Parathyroid adenoma (tissue), 2 donors: Measurements from ENCODE around the gene DOCK6.

Experiments used
- H2AFZ ChIP-seq: fragments of 300-600 bp; sonication (generic); one replicate; pipeline ENCODE4 v1.7.0; 2017; ENCODE audit warnings: antibody characterized with exemption, mild to moderate bottlenecking
- H3K27ac ChIP-seq: fragments of 300-600 bp; sonication (generic); one replicate; pipeline ENCODE4 v1.7.0; 2017
- H3K27me3 ChIP-seq: fragments of 300-600 bp; sonication (generic); one replicate; pipeline ENCODE4 v1.7.0; 2017; ENCODE audit warnings: low read length; ENCODE audit not compliant: control insufficient read depth, insufficient read depth
- H3K36me3 ChIP-seq: fragments of 300-600 bp; sonication (generic); one replicate; pipeline ENCODE4 v1.7.0; 2017; ENCODE audit warnings: low read length; ENCODE audit not compliant: control insufficient read depth, insufficient read depth
- H3K4me1 ChIP-seq: fragments of 300-600 bp; sonication (generic); one replicate; pipeline ENCODE4 v1.7.0; 2017; ENCODE audit warnings: control low read depth
- H3K4me2 ChIP-seq: fragments of 300-600 bp; sonication (generic); one replicate; pipeline ENCODE4 v1.7.0; 2017; ENCODE audit warnings: low read length
- H3K4me3 ChIP-seq: fragments of 300-600 bp; sonication (generic); one replicate; pipeline ENCODE4 v1.7.0; 2017; ENCODE audit warnings: low read depth, low read length
- H3K79me2 ChIP-seq: fragments of 300-600 bp; sonication (generic); one replicate; pipeline ENCODE4 v1.7.0; 2017; ENCODE audit warnings: control low read depth
- H3K9ac ChIP-seq: fragments of 300-600 bp; sonication (generic); one replicate; pipeline ENCODE4 v1.7.0; 2017; ENCODE audit warnings: mild to moderate bottlenecking
- H3K9me3 ChIP-seq: fragments of 300-600 bp; sonication (generic); one replicate; pipeline ENCODE4 v1.7.0; 2017; ENCODE audit warnings: low read length; ENCODE audit not compliant: control insufficient read depth
- CTCF ChIP-seq: fragments of 300-600 bp; sonication (generic); IDR thresholded peaks from one replicate; pipeline ENCODE4 v1.7.0; 2017; ENCODE audit warnings: antibody characterized with exemption, mild to moderate bottlenecking
- donor health status: primary hyperparathyroidism.

The DOCK6 gene

DNA sequence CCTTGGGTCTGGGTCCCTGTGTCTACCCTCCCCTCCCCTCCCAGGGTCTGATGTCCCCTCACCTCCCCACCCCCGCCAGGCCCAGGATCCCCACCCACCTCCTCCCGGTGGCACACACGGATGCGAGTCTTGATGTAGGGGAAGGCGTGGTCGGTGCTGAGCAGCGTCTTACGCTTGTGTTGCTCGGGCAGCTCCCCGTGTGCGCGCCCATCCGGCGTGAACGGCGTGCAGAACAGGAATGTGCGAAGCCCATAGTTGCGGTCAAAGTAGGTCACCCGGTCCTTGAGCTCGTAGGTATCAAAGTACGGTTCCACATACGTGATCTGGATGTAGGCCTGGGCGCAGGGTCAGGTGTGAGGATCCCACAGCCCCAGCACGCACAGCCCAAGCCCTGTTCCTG is 60.5 kb downstream of the DOCK6 start:
- Histone ChIP-seq H3K79me2 (no peaks in the 10 kb centered on the region), H3K9me3 (no peaks in the 10 kb centered on the region), H3K9ac (no peak overlapping the region), H3K4me3 (no peak overlapping the region), H3K27ac (no peak overlapping the region), H3K36me3 (no peaks in the 10 kb centered on the region), H2AFZ (no peak overlapping the region), H3K4me1 (peaks cover 3% of the 10 kb centered on the region), H3K27me3 (no peaks in the 10 kb centered on the region), H3K4me2 (no peak overlapping the region)
- TF ChIP-seq CTCF: no peak

GRCh38 chr19:11200931-11201330 is 61.4 kb downstream of the DOCK6 start:
- Histone ChIP-seq H3K36me3 (no peaks in the 10 kb centered on the region), H3K4me2 (no peak overlapping the region), H3K9me3 (no peaks in the 10 kb centered on the region), H3K79me2 (no peaks in the 10 kb centered on the region), H3K4me1 (peaks cover 3% of the 10 kb centered on the region), H3K27ac (no peak overlapping the region), H3K9ac (no peak overlapping the region), H3K27me3 (no peaks in the 10 kb centered on the region), H3K4me3 (no peak overlapping the region), H2AFZ (no peak overlapping the region)
- TF ChIP-seq CTCF: no peak

DNA sequence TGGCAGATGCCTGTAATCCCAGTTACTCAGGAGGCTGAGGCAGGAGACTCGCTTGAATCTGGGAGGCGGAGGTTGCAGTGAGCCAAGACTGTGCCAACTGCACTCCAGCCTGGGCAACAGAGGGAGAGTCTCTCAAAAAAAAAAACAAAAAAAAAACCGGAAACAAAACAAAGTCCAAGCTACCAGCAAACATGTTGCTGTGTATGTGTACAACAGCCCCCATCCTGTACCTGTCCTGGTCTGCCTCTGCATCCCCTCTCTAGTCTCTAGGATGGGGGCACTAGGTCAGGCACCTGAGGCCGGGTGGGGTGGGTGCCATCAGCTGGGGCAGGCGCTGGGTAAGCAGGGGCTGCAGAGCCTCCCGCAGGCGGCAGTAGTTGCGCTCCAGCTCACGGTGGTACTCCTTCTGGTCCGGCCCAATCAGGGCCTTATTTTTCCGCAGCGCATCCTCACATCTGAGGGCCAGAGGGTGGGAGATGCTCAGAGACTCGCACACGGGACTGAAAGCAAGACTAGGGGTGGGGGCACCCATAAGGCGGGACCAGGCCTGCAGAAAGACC is 62.2 kb downstream of the DOCK6 start:
- no peak overlapping the region for H3K27ac ChIP-seq
- H3K79me2 ChIP-seq: no peaks in the 10 kb centered on the region
- peaks cover 3% of the 10 kb centered on the region for H3K4me1 ChIP-seq
- H2AFZ ChIP-seq: no peak overlapping the region
- H3K36me3 ChIP-seq: no peaks in the 10 kb centered on the region
- H3K27me3 ChIP-seq: no peaks in the 10 kb centered on the region
- H3K4me2 ChIP-seq: no peak overlapping the region
- H3K9ac ChIP-seq: no peak overlapping the region
- H3K4me3 ChIP-seq: no peak overlapping the region
- H3K9me3 ChIP-seq: no peaks in the 10 kb centered on the region
- no peak for TF ChIP-seq CTCF

- Histone ChIP-seq H3K27ac (no peak overlapping the region), H3K4me3 (no peak overlapping the region), H3K9me3 (no peaks in the 10 kb centered on the region), H3K4me2 (no peak overlapping the region), H3K27me3 (no peaks in the 10 kb centered on the region), H3K36me3 (no peaks in the 10 kb centered on the region), H3K79me2 (no peaks in the 10 kb centered on the region), H3K9ac (no peak overlapping the region), H2AFZ (no peak overlapping the region), H3K4me1 (peaks cover 3% of the 10 kb centered on the region)
- TF ChIP-seq CTCF: no peak
These were observed 62.8 kb downstream of the DOCK6 start for GRCh38 chr19:11199517-11199916.

- Histone ChIP-seq H3K4me1 (peaks cover 3% of the 10 kb centered on the region), H3K9ac (no peak overlapping the region), H3K27ac (no peak overlapping the region), H2AFZ (no peak overlapping the region), H3K4me3 (no peak overlapping the region), H3K9me3 (no peaks in the 10 kb centered on the region), H3K79me2 (no peaks in the 10 kb centered on the region), H3K36me3 (no peaks in the 10 kb centered on the region), H3K27me3 (no peaks in the 10 kb centered on the region), H3K4me2 (no peak overlapping the region)
- TF ChIP-seq CTCF: no peak
These were observed 63.4 kb downstream of the DOCK6 start for GRCh38 chr19:11198769-11199424.
